GM18499 (cell line): Measurements from ENCODE around the gene TCTN3.
"Not testable (repeated sequence)": the region's sequence is repeated elsewhere in the genome, so short reads cannot be mapped to it uniquely, and the experiment has no call there.

Experiments
- ATAC-seq: cut with Tn5 transposase; IDR thresholded peaks from one replicate; pipeline ENCODE4 v1.9.1; 2021; ENCODE audit warnings: moderate number of reproducible peaks; ENCODE audit not compliant: insufficient read depth, unreplicated experiment

TCTN3 gene

GRCh38 chr10:95693071-95693667 is 558 bp downstream of the TCTN3 start:
- no peak for ATAC-seq

GRCh38 chr10:95691281-95691680 is 2.4 kb downstream of the TCTN3 start:
- ATAC-seq: no peak

- no peak for ATAC-seq
Observed at GRCh38 chr10:95688648-95689047, 5.1 kb downstream of the TCTN3 start.

- ATAC-seq: no peak
Observed at GRCh38 chr10:95683966-95684365, 9.8 kb downstream of the TCTN3 start.

GRCh38 chr10:95675403-95676116 is 18.2 kb downstream of the TCTN3 start:
- no peak for ATAC-seq

- no peak for ATAC-seq
Observed at GRCh38 chr10:95674643-95675042, 19.1 kb downstream of the TCTN3 start.

GRCh38 chr10:95672641-95673040 is 21.1 kb downstream of the TCTN3 start:
- ATAC-seq: not testable (repeated sequence)

- no peak for ATAC-seq
Observed at GRCh38 chr10:95664543-95664942, 29.2 kb downstream of the TCTN3 start.

GRCh38 chr10:95663496-95663895 is 30.2 kb downstream of the TCTN3 start:
- no peak for ATAC-seq

GRCh38 chr10:95661818-95662217 is 31.9 kb downstream of the TCTN3 start:
- no peak for ATAC-seq

GRCh38 chr10:95660283-95660682 is 33.4 kb downstream of the TCTN3 start:
- ATAC-seq: no peak

- no peak for ATAC-seq
Observed at GRCh38 chr10:95657250-95657649, 36.5 kb downstream of the TCTN3 start.

- ATAC-seq: peak; percentile 76
Observed at GRCh38 chr10:95656291-95657164, 37.2 kb downstream of the TCTN3 start, which contains the start of gene ALDH18A1. ALDH18A1 (minus strand) TSS chr10:95656711; CDS start chr10:95653377, 3,334 bp downstream.

- peak; percentile 9 for ATAC-seq
Observed at GRCh38 chr10:95655571-95656290, 38.0 kb downstream of the TCTN3 start.

- ATAC-seq: no peak
Observed at GRCh38 chr10:95653895-95654294, 39.8 kb downstream of the TCTN3 start.

GRCh38 chr10:95651346-95652060 is 42.2 kb downstream of the TCTN3 start:
- ATAC-seq: no peak

GRCh38 chr10:95650232-95650631 is 43.5 kb downstream of the TCTN3 start:
- no peak for ATAC-seq

- ATAC-seq: no peak
Observed at GRCh38 chr10:95648138-95648537, 45.6 kb downstream of the TCTN3 start.

GRCh38 chr10:95646160-95646559 is 47.6 kb downstream of the TCTN3 start:
- no peak for ATAC-seq

GRCh38 chr10:95644901-95645300 is 48.8 kb downstream of the TCTN3 start:
- ATAC-seq: no peak
